ENCODE measurements around the gene H3-3A. TPM values are rescaled to one million over a fixed set of nuclear protein-coding genes. Genes with fewer than 3 reads are reported as not detected.

H3-3A gene
- total RNA-seq, 4 donors from 2014 or later, result 319 to 384 (median 350) TPM

GRCh38 chr1:226076378-226076777 lies 13.9 kb downstream of the H3-3A start:
- H3K4me3 ChIP-seq, result no peak overlapping the region
- peaks cover 16 to 38% (median 28%) of the 10 kb centered on the region in 4 donors for H3K36me3 ChIP-seq
- WGBS, result 96% methylated on average over 6 of the region's 6 CpGs
- no peak for DNase-seq (ENCODE audit: extremely low spot score)
- TF ChIP-seq POLR2AphosphoS5 (IDR thresholded peaks at IDR 0.05) (no peak), CTCF (IDR thresholded peaks at IDR 0.05) (no peak), POLR2A (IDR thresholded peaks at IDR 0.05; ENCODE audit: low read depth) (no peak), EP300 (IDR thresholded peaks at IDR 0.05) (no peak)
- no peak overlapping the region for H3K27ac ChIP-seq (replicated peaks in 1 of 4)
- no peaks in the 10 kb centered on the region for H3K9me3 ChIP-seq
- H3K4me1 ChIP-seq, result peaks cover 0 to 4% (median 0%) of the 10 kb centered on the region in 4 donors
- intact Hi-C loops (cut with DNase I), result no loop called here
- no peaks in the 10 kb centered on the region for H3K27me3 ChIP-seq

DNA sequence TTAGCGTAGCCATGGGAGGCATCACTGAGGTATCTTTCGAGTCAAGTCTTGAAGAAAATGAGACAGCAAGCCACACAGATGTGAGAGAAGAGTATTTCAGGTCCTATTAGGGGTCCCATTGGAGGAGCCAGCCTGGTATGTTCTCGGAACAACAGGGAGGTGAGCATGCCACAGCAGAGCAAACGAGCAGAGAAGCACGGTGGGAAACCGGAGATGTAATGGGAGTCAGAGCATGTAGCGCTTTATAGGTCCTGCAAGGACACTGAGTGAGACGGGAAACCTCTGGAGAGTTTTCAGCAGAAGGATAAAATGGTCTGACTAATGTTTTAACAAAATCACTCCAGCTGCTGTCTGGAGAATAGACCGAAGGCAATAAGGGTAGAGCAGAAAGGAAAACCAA lies 15.9 kb downstream of the H3-3A start:
- H3K27me3 ChIP-seq, result no peaks in the 10 kb centered on the region
- peaks cover under 1 to 22% (median 15%) of the 10 kb centered on the region in 4 donors for H3K36me3 ChIP-seq
- H3K27ac ChIP-seq (replicated peaks in 1 of 4), result no peak overlapping the region
- no peaks in the 10 kb centered on the region for H3K9me3 ChIP-seq
- no peak overlapping the region for H3K4me3 ChIP-seq
- TF ChIP-seq POLR2AphosphoS5 (IDR thresholded peaks at IDR 0.05) (no peak), EP300 (IDR thresholded peaks at IDR 0.05) (no peak), POLR2A (IDR thresholded peaks at IDR 0.05; ENCODE audit: low read depth) (no peak), CTCF (IDR thresholded peaks at IDR 0.05) (no peak)
- no peak for DNase-seq (ENCODE audit: extremely low spot score)
- peaks cover 6 to 9% (median 7%) of the 10 kb centered on the region in 4 donors for H3K4me1 ChIP-seq
- WGBS, result 73% methylated on average over 9 of the region's 9 CpGs
- intact Hi-C loops (cut with DNase I), result no loop called here

DNA sequence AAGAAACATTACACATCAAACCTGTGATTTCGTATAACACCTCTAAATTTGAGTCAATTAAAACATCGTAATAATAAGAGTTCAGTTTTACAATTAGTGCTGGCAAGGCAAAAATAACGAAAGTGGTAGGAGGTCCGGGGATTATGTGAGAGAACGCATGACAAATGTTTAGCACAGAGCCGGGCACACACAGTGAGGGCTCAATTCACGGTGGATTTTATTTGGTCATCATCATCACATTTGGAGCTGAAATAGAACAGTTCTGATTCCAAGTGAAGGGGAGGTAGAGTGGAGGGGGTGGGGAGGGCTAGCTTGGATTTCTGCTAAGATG lies 20.0 kb downstream of the H3-3A start:
- WGBS, result 67% methylated on average over 7 of the region's 7 CpGs
- peak overlapping the region; percentile 77 to 86 (median 84) for H3K27ac ChIP-seq (replicated peaks in 1 of 4)
- no peak for DNase-seq (ENCODE audit: extremely low spot score)
- peaks cover 12 to 16% (median 15%) of the 10 kb centered on the region in 4 donors for H3K4me1 ChIP-seq
- no peaks in the 10 kb centered on the region for H3K36me3 ChIP-seq
- TF ChIP-seq POLR2A (IDR thresholded peaks at IDR 0.05; ENCODE audit: low read depth) (no peak), POLR2AphosphoS5 (IDR thresholded peaks at IDR 0.05) (no peak), EP300 (IDR thresholded peaks at IDR 0.05) (no peak), CTCF (IDR thresholded peaks at IDR 0.05) (no peak)
- H3K9me3 ChIP-seq, result no peaks in the 10 kb centered on the region
- H3K27me3 ChIP-seq, result no peaks in the 10 kb centered on the region
- intact Hi-C loops (cut with DNase I), result loop anchor here (5.0 kb wide), 1 partner anchor 40 kb away; no protein-coding TSS in a partner anchor
- H3K4me3 ChIP-seq, result peak overlapping the region; percentile 65 to 82 (median 73)

GRCh38 chr1:226082959-226083301 lies 20.4 kb downstream of the H3-3A start:
- TF ChIP-seq CTCF (IDR thresholded peaks at IDR 0.05) (no peak), POLR2A (IDR thresholded peaks at IDR 0.05; ENCODE audit: low read depth) (no peak), EP300 (IDR thresholded peaks at IDR 0.05) (no peak), POLR2AphosphoS5 (IDR thresholded peaks at IDR 0.05) (no peak)

More at GRCh38 chr1:226082959-226083301, 20.4 kb downstream of the H3-3A start:
- Histone ChIP-seq H3K4me3 (peak overlapping the region; percentile 65 to 82 (median 73)), H3K27me3 (no peaks in the 10 kb centered on the region), H3K4me1 (peaks cover 12 to 16% (median 15%) of the 10 kb centered on the region in 4 donors), H3K9me3 (no peaks in the 10 kb centered on the region), H3K27ac (replicated peaks in 1 of 4) (peak overlapping the region; percentile 77 to 86 (median 84)), H3K36me3 (no peaks in the 10 kb centered on the region)
- intact Hi-C loops (cut with DNase I), result loop anchor here (5.0 kb wide), 1 partner anchor 39 kb away; no protein-coding TSS in a partner anchor
- DNase-seq (ENCODE audit: extremely low spot score), result no peak
- 0% methylated on average over 9 of the region's 23 CpGs for WGBS

Data from esophagus muscularis mucosa (tissue), 4 donors.